GM18508 (cell line): ENCODE data around the gene ELL2.
"Not testable (repeated sequence)": the region's sequence is repeated elsewhere in the genome, so short reads cannot be mapped to it uniquely, and the experiment has no call there.

ENCODE experiments used
- ATAC-seq: cut with Tn5 transposase; IDR thresholded peaks from one replicate; pipeline ENCODE4 v1.9.1; 2021; ENCODE audit warnings: moderate number of reproducible peaks; ENCODE audit not compliant: insufficient read depth, unreplicated experiment

ELL2 gene

DNA sequence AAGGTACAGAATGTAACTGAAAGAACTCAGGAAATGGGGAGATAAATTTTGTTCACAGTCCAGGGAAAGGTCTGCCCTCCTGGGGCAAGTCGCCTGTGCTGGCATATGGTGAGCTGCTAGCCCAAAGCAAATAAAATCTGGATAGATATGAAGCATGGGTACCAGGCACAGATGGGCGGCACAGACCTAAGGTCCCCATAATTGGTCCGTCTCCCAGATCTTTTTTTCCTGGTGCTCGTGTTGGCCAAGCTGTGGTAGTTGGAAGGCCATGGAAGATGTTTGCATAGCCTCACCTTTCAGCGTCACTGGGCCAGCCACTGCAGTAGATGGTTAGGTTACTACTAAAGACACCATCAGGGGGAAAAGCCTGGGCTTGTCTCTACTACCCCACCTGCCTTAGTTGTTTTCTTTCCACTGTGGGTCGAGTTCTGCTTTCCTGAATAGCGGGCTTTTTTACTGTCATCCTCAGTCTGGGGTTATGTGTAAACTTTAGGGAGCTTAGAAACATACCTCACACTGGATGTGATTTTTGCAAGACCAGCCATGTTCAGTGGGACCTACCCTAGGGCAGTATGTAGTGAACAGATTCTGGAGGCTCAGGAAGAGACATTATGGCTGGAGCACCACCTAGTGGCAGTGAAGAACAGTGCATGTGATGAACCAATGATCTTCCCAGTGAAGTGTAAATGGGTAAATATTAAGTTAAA lies 114.9 kb downstream of the ELL2 start:
- ATAC-seq = peak; percentile 46

- ATAC-seq = no peak
These were observed 116.3 kb downstream of the ELL2 start for GRCh38 chr5:95845391-95845790.

DNA sequence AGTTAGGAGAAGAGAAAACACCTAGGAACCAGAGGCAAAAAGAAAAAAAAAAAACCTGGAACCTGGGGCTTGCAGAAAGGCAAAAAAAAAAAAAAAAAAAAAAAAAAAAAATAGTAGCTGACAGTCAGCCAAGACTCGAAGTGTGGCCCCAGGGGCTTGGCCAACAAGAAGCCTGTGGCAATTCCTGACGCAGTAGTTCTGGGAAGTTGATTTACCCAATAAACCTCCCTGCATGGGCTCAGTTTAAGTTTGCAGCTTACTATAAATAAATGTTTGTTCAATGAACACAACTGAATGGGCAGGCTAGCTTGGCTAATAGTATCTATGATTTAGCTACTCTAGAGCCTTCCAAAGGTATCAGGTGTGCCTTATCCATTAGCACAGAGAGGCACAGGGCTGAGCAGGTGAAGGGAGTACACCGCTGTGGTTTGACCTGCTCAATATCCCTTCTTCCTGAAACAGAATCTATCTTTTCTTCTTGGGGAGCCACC lies 117.9 kb downstream of the ELL2 start:
- ATAC-seq = no peak

DNA sequence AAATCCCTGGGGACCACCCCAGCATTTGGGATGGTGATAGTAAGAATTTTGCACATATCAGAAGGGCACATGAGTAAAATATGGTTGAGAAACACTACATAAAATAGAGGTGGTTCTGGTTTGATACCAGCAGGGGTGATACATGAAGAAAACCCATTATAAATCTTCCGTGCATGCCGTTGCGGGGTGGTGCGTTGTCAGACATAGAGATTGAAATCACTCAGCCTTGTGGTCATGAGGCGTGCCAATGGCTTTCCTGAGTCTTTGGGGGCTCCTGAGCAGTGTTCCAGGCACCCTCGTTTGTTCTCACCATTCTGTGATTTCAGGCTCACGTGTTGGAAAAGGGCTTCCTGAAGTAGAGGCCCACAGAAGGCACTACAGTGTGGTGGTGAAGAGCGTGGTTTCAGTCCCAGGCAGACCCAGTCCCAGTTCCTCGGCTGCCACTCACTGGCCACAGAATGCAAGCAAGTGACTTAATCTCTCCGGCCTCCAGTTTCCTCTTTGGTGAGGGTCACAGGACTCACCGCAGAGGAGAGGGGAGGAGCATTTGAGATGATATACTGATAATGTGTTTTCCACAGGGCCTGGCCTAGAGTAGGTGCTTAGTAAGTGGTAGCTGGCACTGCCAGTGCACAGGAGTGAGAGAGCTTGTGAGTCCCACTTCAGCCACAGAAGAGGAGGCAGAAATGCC lies 118.7 kb downstream of the ELL2 start:
- peak; percentile 89 for ATAC-seq

DNA sequence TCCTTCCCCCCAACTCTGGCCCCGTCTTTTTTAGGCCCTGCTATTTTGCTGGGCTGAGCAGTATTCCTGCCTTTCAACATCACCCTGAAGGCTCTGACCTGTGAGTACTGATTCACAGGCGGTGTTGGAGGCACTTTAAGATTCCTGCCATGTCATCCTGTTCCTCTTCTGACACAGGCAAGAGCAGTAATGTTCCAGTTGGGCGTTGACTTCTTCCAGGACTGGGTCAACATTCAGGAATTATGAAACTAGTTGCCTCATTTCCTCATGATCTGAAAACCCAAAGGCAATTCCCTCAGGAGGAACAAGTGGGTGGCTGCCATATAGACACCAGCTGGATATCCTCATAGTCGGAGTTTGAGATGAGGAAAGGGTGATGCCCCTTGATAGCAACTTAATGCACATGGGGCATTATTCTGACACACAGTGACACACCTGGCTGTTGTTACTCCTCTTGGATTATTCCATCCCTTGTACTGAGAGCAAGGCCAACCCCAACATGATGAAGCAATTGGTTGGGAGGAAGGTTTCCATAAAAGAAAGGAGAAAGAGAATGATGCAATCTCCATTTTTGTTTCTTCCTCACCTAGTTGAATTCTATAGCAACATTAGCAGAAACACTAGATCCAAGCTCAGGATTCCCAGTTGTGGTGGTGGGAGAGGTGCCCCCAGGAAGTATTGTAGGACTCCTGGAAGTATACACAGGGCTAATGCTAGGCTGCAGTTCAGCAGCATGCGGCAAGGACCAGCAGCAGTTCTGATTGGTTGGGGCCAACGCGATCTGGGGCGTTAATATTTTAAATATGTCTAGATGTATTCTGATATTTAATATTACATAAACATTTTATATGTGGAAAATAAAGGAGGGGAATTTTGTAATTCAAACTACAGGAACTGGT lies 119.5 kb downstream of the ELL2 start:
- ATAC-seq = no peak

- no peak for ATAC-seq
These were observed 120.5 kb downstream of the ELL2 start for GRCh38 chr5:95840956-95841705.

- no peak for ATAC-seq
These were observed 122.0 kb downstream of the ELL2 start for GRCh38 chr5:95839658-95840057.

DNA sequence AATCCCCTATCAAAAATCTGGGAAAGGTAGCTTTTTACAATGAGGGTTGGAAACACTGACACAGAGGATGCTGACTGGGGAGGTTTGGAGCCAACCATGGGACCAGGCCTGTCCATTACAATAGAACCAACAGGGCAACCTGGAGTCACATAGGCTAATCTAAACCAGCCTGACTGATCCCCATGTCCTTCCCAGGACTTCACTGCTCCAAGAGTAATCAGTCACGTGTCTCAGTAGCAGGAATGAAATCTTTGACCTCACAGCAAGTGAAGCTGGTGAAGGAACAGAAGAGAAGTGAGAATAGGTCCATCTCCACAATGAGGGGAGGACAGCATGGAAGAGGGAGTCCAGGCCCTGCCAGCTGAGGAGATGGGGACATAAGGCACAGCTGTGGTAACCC lies 123.1 kb downstream of the ELL2 start:
- ATAC-seq = no peak

GRCh38 chr5:95838001-95838520 lies 123.6 kb downstream of the ELL2 start:
- no peak for ATAC-seq

DNA sequence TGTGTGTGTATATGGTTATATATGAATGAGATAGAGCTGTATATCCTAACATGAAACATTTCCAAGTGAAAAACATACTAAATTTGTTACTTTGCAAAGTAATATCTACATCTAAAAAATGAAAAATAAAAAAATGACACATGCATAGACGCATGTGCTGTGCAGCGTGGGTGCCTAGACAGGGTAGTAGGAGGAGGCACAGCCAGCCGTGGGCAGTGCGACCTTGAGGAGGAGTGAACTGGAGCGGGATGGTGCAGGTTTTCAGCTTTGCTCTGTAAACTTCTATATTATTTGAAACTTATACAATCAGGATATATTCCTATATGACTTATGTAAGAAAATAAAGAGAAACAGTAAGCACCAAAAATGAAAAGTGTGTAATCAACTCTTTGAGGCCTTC lies 124.2 kb downstream of the ELL2 start:
- no peak for ATAC-seq

DNA sequence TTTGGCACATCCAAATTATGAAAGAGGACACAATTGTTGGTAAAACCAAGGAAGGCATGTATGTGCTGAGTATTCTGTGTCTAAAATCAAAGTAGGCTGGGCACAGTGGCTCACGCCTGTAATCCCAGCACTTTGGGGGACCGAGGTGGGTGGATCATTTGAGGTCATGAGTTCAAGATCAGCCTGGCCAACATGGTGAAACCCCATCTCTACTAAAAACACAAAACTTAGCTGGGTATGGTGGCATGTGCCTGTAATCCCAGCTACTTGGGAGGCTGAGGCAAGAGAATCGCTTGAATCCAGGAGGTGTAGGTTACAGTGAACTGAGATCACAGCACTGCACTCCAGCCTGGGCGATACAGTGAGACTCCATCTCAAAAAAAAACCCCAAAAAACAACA lies 124.7 kb downstream of the ELL2 start:
- ATAC-seq = not testable (repeated sequence)

DNA sequence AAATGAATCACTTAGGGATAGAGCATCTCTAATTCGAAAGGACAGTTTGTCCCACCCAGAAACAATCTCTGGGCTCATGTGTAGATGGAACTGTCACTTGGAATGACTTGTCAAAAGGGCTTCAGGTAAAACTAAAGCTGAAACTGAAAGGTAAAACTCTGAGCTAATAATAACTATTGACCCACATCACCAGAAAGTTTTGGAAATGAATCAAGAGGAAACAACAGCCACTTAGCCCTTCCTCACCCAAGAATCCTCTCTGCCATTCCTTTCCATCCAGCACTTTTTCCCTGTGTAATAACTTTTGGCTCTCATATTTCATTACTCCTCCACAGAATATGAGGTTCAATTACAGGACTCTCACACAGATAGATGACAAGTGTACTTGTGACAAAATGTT lies 125.1 kb downstream of the ELL2 start:
- ATAC-seq = no peak

DNA sequence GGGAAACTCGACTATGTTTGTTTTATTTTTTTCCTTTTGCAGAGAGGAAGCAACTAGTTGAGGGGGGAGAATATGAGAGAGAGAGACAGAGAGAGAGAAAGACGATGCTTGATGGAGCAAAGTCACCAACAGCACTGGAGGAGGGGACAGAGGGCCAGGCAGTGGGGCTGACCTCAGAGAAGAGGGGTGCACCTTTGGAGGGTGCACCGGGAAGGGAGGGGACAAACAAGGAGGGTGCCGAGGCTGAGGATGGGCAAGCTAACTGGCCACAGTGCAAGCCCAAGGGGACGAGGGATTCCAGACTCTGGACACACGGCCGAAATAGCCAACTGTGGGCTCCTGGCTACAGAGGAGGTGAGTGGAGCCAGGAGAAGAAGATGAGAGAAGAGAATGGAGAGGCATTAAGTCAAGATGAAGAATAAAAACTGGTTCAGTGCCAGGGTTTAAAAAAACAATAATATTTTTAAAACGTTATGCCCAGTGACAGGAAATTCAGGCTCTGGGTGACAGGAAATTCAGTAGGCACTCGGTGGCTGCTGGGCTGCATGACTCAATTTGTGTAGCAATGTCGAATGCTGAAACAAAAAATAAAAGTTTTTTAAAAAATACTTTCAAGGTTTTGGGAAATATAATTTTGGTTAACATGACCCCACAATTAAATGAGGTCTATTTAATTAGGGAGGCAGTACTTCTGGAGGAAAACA lies 125.8 kb downstream of the ELL2 start:
- no peak for ATAC-seq
